Measurements from ENCODE around the gene INHBB.
"Not testable (repeated sequence)": the region's sequence is repeated elsewhere in the genome, so short reads cannot be mapped to it uniquely, and the experiment has no call there.

Gene INHBB

GRCh38 chr2:120307482-120307881 lies 38.5 kb upstream of the INHBB start:
- no peak overlapping the region for H3K9ac ChIP-seq
- no peaks in the 10 kb centered on the region for H3K27me3 ChIP-seq
- no peak overlapping the region for H3K27ac ChIP-seq
- no peaks in the 10 kb centered on the region for H3K36me3 ChIP-seq
- H3K4me3 ChIP-seq = no peak overlapping the region
- H3K4me2 ChIP-seq = no peak overlapping the region
- peaks cover 25% of the 10 kb centered on the region for H3K4me1 ChIP-seq
- no peaks in the 10 kb centered on the region for H4K20me1 ChIP-seq
- H3K9me3 ChIP-seq = no peaks in the 10 kb centered on the region
- no peak for TF ChIP-seq Cebpa-rat (IDR thresholded peaks at IDR 0.05)

- H3K9me3 ChIP-seq = no peaks in the 10 kb centered on the region
- no peak overlapping the region for H3K27ac ChIP-seq
- no peak overlapping the region for H3K9ac ChIP-seq
- peaks cover 24% of the 10 kb centered on the region for H3K4me1 ChIP-seq
- no peak for TF ChIP-seq Cebpa-rat (IDR thresholded peaks at IDR 0.05)
- no peak overlapping the region for H3K4me3 ChIP-seq
- no peaks in the 10 kb centered on the region for H3K36me3 ChIP-seq
- no peaks in the 10 kb centered on the region; the same call in 1 of the 2 replicates for H3K27me3 ChIP-seq
- H4K20me1 ChIP-seq = no peaks in the 10 kb centered on the region
- H3K4me2 ChIP-seq = no peak overlapping the region
These were observed 37.7 kb upstream of the INHBB start for GRCh38 chr2:120308038-120308910.

GRCh38 chr2:120310136-120310535 lies 35.8 kb upstream of the INHBB start:
- H3K4me1 ChIP-seq = peaks cover 38% of the 10 kb centered on the region
- no peak overlapping the region for H3K4me2 ChIP-seq
- no peak overlapping the region for H3K4me3 ChIP-seq
- H3K9me3 ChIP-seq = no peaks in the 10 kb centered on the region
- H3K36me3 ChIP-seq = no peaks in the 10 kb centered on the region
- H3K27ac ChIP-seq = no peak overlapping the region
- H4K20me1 ChIP-seq = no peaks in the 10 kb centered on the region
- no peak for TF ChIP-seq Cebpa-rat (IDR thresholded peaks at IDR 0.05)
- no peaks in the 10 kb centered on the region; the same call in 1 of the 2 replicates for H3K27me3 ChIP-seq
- no peak overlapping the region for H3K9ac ChIP-seq

- H3K27me3 ChIP-seq, H3K36me3 ChIP-seq, H3K9ac ChIP-seq, H3K4me3 ChIP-seq, H3K27ac ChIP-seq, H4K20me1 ChIP-seq, H3K4me2 ChIP-seq, H3K9me3 ChIP-seq: not testable (repeated sequence)
- H3K4me1 ChIP-seq = peaks cover 43% of the 10 kb centered on the region
These were observed 35.1 kb upstream of the INHBB start for GRCh38 chr2:120310841-120311240.

- Histone ChIP-seq H3K9ac (no peak overlapping the region), H3K4me2 (no peak overlapping the region), H3K4me3 (no peak overlapping the region), H3K36me3 (no peaks in the 10 kb centered on the region), H3K4me1 (peaks cover 46% of the 10 kb centered on the region), H3K27me3 (no peaks in the 10 kb centered on the region; the same call in 1 of the 2 replicates), H3K27ac (no peak overlapping the region), H3K9me3 (no peaks in the 10 kb centered on the region), H4K20me1 (no peaks in the 10 kb centered on the region)
- no peak for TF ChIP-seq Cebpa-rat (IDR thresholded peaks at IDR 0.05)
These were observed 33.9 kb upstream of the INHBB start for GRCh38 chr2:120312076-120312475.

- H3K9ac ChIP-seq = no peak overlapping the region
- peak overlapping the region; percentile 69 for H3K4me2 ChIP-seq
- no peaks in the 10 kb centered on the region for H4K20me1 ChIP-seq
- H3K9me3 ChIP-seq = no peaks in the 10 kb centered on the region
- H3K4me3 ChIP-seq = no peak overlapping the region
- no peak for TF ChIP-seq Cebpa-rat (IDR thresholded peaks at IDR 0.05)
- H3K36me3 ChIP-seq = no peaks in the 10 kb centered on the region
- H3K27ac ChIP-seq = no peak overlapping the region
- peaks cover 42% of the 10 kb centered on the region for H3K4me1 ChIP-seq
- H3K27me3 ChIP-seq = no peaks in the 10 kb centered on the region; the same call in 1 of the 2 replicates
These were observed 32.9 kb upstream of the INHBB start for GRCh38 chr2:120312860-120313694.

- Histone ChIP-seq H3K9me3 (no peaks in the 10 kb centered on the region), H3K4me3 (no peak overlapping the region), H4K20me1 (no peaks in the 10 kb centered on the region), H3K27me3 (no peaks in the 10 kb centered on the region; the same call in 1 of the 2 replicates), H3K36me3 (no peaks in the 10 kb centered on the region), H3K4me2 (peak overlapping the region; percentile 69), H3K4me1 (peaks cover 39% of the 10 kb centered on the region), H3K9ac (no peak overlapping the region), H3K27ac (no peak overlapping the region)
- TF ChIP-seq Cebpa-rat (IDR thresholded peaks at IDR 0.05) = no peak
These were observed 32.0 kb upstream of the INHBB start for GRCh38 chr2:120313695-120314615.

- peak overlapping the region; percentile 69 for H3K4me2 ChIP-seq
- H3K9me3 ChIP-seq = no peaks in the 10 kb centered on the region
- no peak overlapping the region for H3K27ac ChIP-seq
- H3K4me3 ChIP-seq = no peak overlapping the region
- TF ChIP-seq Cebpa-rat (IDR thresholded peaks at IDR 0.05) = no peak
- H3K27me3 ChIP-seq = peaks cover 2% of the 10 kb centered on the region; the same call in 1 of the 2 replicates
- no peak overlapping the region for H3K9ac ChIP-seq
- no peaks in the 10 kb centered on the region for H3K36me3 ChIP-seq
- H4K20me1 ChIP-seq = no peaks in the 10 kb centered on the region
- peaks cover 39% of the 10 kb centered on the region for H3K4me1 ChIP-seq
These were observed 31.1 kb upstream of the INHBB start for GRCh38 chr2:120314690-120315366.
